ENCODE data around the gene APOBEC4.

APOBEC4 gene

DNA sequence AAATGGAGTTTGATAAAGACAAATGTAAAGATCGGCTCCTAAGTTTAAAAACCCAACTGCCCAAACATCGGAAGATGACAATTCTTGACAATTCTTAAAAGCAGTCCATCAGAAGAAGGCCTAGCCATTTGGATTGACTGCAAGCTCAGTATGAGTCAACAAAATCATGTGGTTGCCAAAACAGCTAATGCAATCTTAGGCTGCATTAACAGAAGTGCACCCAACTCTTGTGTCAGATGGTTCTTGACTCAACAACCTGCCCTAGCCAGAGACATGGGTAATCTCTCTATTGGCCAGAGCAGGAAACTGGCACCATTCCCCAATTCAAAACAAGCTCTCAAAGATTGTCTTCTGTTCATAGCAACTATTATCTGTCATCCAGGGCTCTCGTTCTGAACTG, 53.0 kb downstream of the APOBEC4 start:
- peak; percentile 90 for DNase-seq (ENCODE audit: low read depth)

DNA sequence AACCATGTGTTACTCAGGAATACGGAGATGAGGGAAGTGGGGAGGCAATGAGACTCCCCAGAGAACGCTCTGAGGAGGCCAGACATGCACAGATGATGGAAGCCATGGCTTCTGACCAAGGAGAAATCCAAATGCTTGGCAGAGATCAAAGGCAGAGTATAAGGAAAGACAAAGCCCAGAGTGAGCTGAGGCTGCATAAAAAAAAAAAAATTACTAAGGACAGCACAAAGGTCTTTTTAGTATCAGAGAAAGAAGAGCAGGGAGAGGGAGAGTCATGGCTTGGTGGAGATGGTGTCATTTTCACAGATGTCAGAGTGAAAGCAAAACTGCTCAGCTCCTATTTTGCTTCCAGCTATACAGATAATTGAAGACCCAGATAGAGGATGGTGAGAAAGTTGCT, 54.7 kb downstream of the APOBEC4 start:
- peak; percentile 15 for DNase-seq (ENCODE audit: low read depth)

DNA sequence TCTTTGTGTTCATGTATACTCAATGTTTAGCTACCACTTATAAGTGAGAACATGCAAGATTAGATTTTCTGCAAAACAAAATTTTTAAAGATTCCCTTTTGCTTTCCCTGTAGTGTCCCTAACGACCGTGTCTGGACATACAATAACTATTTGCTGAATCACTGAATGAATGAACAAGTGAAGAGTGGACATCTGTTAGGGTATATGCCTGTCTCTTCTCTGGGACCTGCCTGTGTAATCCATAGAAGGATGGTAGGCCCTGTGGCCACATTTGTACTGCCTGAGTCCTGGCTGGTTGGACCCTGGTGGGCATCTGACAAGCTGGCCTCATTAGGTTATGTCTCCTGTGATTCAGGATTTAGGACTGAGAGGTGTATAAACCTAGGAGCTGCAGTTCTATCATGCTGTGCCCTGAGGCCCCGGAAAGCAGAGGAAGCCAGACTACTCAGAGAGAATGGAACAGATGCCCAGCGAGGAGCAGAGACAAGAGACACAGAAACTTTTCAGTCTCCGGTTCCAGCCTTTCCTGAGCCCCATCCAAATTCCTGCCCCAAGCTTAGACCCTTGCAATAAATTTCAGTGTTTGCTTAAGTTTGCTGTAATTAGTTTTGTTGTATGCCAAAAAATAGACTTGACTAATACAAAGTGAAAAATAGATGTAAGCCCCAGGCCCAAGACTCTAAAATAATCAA, 55.3 kb downstream of the APOBEC4 start:
- no peak for DNase-seq (ENCODE audit: low read depth)

DNA sequence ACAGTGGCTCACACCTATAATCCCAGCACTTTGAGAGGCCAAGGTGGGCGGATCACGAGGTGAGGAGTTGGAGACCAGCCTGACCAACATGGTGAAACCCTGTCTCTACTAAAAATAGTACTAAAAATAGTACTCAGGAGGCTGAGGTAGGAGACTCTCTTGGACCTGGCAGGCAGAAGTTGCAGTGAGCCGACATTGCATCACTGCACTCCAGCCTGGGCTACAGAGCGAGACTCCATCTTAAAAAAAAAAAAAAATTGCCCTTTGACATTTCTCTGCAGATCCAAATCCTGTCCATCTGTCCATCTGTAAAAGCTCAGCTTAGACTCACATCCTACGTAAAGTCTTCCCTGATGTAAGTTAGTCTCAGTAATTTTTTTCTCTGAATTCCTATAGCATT, 56.6 kb downstream of the APOBEC4 start:
- DNase-seq (ENCODE audit: low read depth): no peak

All from fibroblast of gingiva (primary cell).